ENCODE results near the gene ATP8B4.

GRCh38 chr15:50140983-50141382 lies 21.9 kb upstream of the ATP8B4 start:
- TF ChIP-seq CTCF (IDR thresholded peaks at IDR 0.05): no peak
- TF ChIP-seq POLR2A (IDR thresholded peaks at IDR 0.05): no peak
